H1 (cell line): Measurements from ENCODE around the gene LCE1D.

Experiments used
- CREB1 ChIP-seq: IDR thresholded peaks from 2 replicates; pipeline ENCODE4 v1.6.1; 2012; ENCODE audit warnings: inconsistent platforms
- CTCF ChIP-seq, 3 experiments: IDR thresholded peaks; 1 replicate in 2 of 3; 2 replicates in 1 of 3; pipeline versions ENCODE4 v1.5.1 to v1.6.1; 2011; ENCODE audit warnings: low read length in 3 of 3, mild to moderate bottlenecking in 3 of 3, inconsistent platforms in 2 of 3, low read depth in 1 of 3, moderate library complexity in 1 of 3; ENCODE audit not compliant: insufficient read depth in 1 of 3; ENCODE audit errors: control extremely low read depth in 1 of 3
- EP300 ChIP-seq, 2 experiments: IDR thresholded peaks; 1 replicate in 1 of 2; 2 replicates in 1 of 2; pipeline ENCODE4 v1.6.1; 2011 to 2012; ENCODE audit warnings: low read depth in 2 of 2, low read length in 2 of 2, mild to moderate bottlenecking in 2 of 2, borderline replicate concordance in 1 of 2, inconsistent platforms in 1 of 2, moderate library complexity in 1 of 2
- FOSL1 ChIP-seq: IDR thresholded peaks from 2 replicates; pipeline ENCODE4 v1.6.1; 2011; ENCODE audit warnings: mild to moderate bottlenecking, low read depth, low read length, moderate library complexity; ENCODE audit not compliant: insufficient read depth
- GABPA ChIP-seq: IDR thresholded peaks from 2 replicates; pipeline ENCODE4 v1.6.1; 2011; ENCODE audit warnings: mild to moderate bottlenecking, low read length, moderate library complexity, borderline replicate concordance; ENCODE audit not compliant: insufficient read depth
- HDAC6 ChIP-seq: IDR thresholded peaks from one replicate; pipeline ENCODE4 v1.7.1; 2012; ENCODE audit warnings: low read depth, mild to moderate bottlenecking, inconsistent platforms, low read length, moderate library complexity
- POLR2A ChIP-seq, 2 experiments: IDR thresholded peaks; 1 replicate in 1 of 2; 2 replicates in 1 of 2; pipeline ENCODE4 v1.6.1; 2011; ENCODE audit warnings: low read depth in 2 of 2, low read length in 2 of 2, mild to moderate bottlenecking in 2 of 2; ENCODE audit errors: control extremely low read depth in 1 of 2
- RAD21 ChIP-seq, 2 experiments: IDR thresholded peaks in 1 of 2; conservative IDR thresholded peaks in 1 of 2; 2 replicates each; pipeline ENCODE4 v1.6.1; 2011; ENCODE audit warnings: low read depth in 2 of 2, low read length in 2 of 2, improper control_type of control experiment in 1 of 2, inconsistent platforms in 1 of 2, mild to moderate bottlenecking in 1 of 2, moderate library complexity in 1 of 2
- SIN3A ChIP-seq, 2 experiments: IDR thresholded peaks in 1 of 2; conservative IDR thresholded peaks in 1 of 2; 2 replicates each; pipeline ENCODE4 v1.6.1; 2011 to 2012; ENCODE audit warnings: low read length in 2 of 2, improper control_type of control experiment in 1 of 2, low read depth in 1 of 2, mild to moderate bottlenecking in 1 of 2
- SP1 ChIP-seq: IDR thresholded peaks from 2 replicates; pipeline ENCODE4 v1.6.1; 2011; ENCODE audit warnings: low read depth, low read length
- ZNF274 ChIP-seq: IDR thresholded peaks from 2 replicates; pipeline ENCODE4 v1.7.0; 2012; ENCODE audit warnings: low read length, borderline replicate concordance; ENCODE audit errors: extremely low read depth

- no peak for TF ChIP-seq RAD21 (IDR thresholded peaks at IDR 0.05 in 1 of 2, conservative IDR thresholded peaks at IDR 0.05 in 1 of 2; ENCODE audit: low read depth in 2 of 2, low read length in 2 of 2)
- no peak for TF ChIP-seq POLR2A (IDR thresholded peaks at IDR 0.05; ENCODE audit: control extremely low read depth in 1 of 2, low read depth in 2 of 2, low read length in 2 of 2)
- no peak for TF ChIP-seq CTCF (IDR thresholded peaks at IDR 0.05; ENCODE audit: control extremely low read depth in 1 of 3, insufficient read depth in 1 of 3, low read depth in 1 of 3, low read length in 3 of 3)
- TF ChIP-seq CREB1 = no peak
- TF ChIP-seq SP1 = no peak
- no peak for TF ChIP-seq SIN3A (conservative IDR thresholded peaks at IDR 0.05 in 1 of 2, IDR thresholded peaks at IDR 0.05 in 1 of 2; ENCODE audit: low read depth in 1 of 2, low read length in 2 of 2)
- no peak for TF ChIP-seq EP300 (IDR thresholded peaks at IDR 0.05; ENCODE audit: borderline replicate concordance in 1 of 2, low read depth in 2 of 2, low read length in 2 of 2)
- no peak for TF ChIP-seq HDAC6
- no peak for TF ChIP-seq ZNF274
- no peak for TF ChIP-seq FOSL1
- no peak for TF ChIP-seq GABPA
These were observed 27.5 kb upstream of the LCE1D start for GRCh38 chr1:152768847-152769533.
